ENCODE results near the gene ST8SIA3.
"Not testable (repeated sequence)": the region's sequence is repeated elsewhere in the genome, so short reads cannot be mapped to it uniquely, and the experiment has no call there.

ST8SIA3 gene

DNA sequence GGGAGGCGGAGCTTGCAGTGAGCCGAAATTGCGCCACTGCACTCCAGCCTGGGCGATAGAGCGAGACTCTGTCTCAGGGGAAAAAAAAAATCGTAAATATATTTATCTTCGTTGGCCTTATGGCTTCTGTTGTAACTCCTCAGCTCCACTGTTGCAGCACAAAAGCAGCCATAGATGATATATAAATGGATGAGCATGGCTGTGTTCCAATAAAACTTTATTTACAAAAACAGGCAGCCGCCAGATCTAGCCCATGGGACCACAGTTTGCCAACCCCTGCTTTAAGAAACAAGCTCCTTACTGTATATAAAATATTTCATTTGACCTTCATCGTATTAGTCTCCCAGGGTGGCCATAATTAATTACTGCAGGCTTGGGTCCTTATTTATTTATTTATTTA lies 20.1 kb downstream of the ST8SIA3 start:
- no peak for DNase-seq

GRCh38 chr18:57373017-57373416 lies 20.7 kb downstream of the ST8SIA3 start:
- DNase-seq: no peak

GRCh38 chr18:57376503-57376902 lies 24.1 kb downstream of the ST8SIA3 start:
- no peak for DNase-seq

- no peak for DNase-seq
These were observed 36.9 kb downstream of the ST8SIA3 start for GRCh38 chr18:57389271-57389670.

GRCh38 chr18:57390044-57390443 lies 37.7 kb downstream of the ST8SIA3 start:
- no peak for DNase-seq

- not testable (repeated sequence) for DNase-seq
These were observed 42.4 kb downstream of the ST8SIA3 start for GRCh38 chr18:57394749-57395148.

GRCh38 chr18:57396831-57397230 lies 44.5 kb downstream of the ST8SIA3 start:
- DNase-seq: not testable (repeated sequence)

DNA sequence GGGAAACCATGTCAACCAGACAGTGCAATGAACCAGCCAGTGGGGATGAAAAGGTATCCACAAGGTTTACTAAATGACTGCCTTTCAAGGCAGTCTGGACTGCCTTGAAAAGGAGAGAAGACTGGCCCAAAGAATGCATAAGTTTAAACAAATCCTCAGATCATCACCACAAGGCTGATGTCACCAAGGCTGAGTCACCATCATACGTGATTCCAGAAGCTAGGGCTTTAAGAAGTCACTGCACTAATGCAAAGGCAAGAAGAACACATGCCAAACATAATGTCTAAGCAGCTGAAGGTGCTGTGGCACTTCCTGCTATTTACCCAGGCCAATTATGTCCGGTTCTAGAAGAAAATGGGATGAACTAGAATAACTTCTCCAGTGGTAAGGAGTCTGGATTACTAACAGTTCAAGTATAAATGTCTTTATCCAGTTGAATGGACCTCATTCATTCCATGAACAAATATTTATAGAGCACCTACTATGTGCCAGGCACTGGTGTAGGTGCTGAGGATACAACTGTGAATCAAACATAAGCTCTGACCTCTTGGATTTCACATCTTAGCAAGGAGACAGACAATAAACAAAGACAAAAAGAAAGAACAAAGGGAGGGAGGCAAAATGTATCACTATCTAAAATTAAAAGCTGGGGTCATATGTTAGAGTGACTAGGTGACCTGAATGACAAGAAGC lies 45.2 kb downstream of the ST8SIA3 start:
- DNase-seq: no peak

GRCh38 chr18:57404345-57404744 lies 52.0 kb downstream of the ST8SIA3 start:
- DNase-seq: no peak

GRCh38 chr18:57409650-57410049 lies 57.3 kb downstream of the ST8SIA3 start:
- DNase-seq: no peak

GRCh38 chr18:57410749-57411148 lies 58.4 kb downstream of the ST8SIA3 start:
- no peak for DNase-seq

DNA sequence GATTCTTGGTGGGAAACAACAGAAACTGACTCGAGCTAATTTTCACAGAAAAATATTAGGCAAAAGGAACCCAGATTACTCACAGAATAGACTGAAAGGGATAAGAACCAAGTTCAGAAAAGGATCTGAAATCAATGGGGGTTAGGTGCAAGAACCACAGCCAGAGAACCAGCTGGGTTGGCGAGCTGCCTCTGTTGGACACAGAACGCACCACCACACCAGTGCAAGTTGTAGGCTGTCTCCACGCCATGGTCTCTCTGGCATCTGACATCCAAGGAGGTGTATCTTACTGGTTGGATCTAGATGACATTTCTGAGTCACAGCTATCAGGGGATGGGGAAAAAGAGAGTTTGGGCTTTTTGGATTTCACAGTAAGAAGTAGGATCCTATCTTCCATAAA lies 64.2 kb downstream of the ST8SIA3 start:
- DNase-seq: no peak

All from CD4-positive, alpha-beta T cell treated with Interleukin-12 subunit alpha and Interleukin-12 subunit beta, for 1 hour (primary cell).